GM12878 (cell line): ENCODE results near the gene FFAR3. TPM values are rescaled to one million over a fixed set of nuclear protein-coding genes. Genes with fewer than 3 reads are reported as not detected.

Experiments used
- CEBPB ChIP-seq, 2 experiments: fragments of 150-350 bp in 1 of 2; IDR thresholded peaks; 2 replicates each; pipeline ENCODE4 v1.6.1; 2012 to 2014; ENCODE audit warnings: low read depth in 2 of 2, low read length in 2 of 2, borderline replicate concordance in 1 of 2, inconsistent platforms in 1 of 2
- CHD4 ChIP-seq: fragments of 200-600 bp; sonication (generic); IDR thresholded peaks from 2 replicates; pipeline ENCODE4 v1.6.1; 2016; ENCODE audit warnings: mild to moderate bottlenecking
- GATAD2B ChIP-seq: fragments of 450-650 bp; conservative IDR thresholded peaks from 2 replicates; pipeline ENCODE4 v1.6.1; 2017; ENCODE audit warnings: low read depth, mild to moderate bottlenecking, moderate library complexity
- HDAC2 ChIP-seq: fragments of 200-600 bp; sonication (generic); IDR thresholded peaks from 2 replicates; pipeline ENCODE4 v1.6.1; 2017
- IKZF2 ChIP-seq, 2 experiments: fragments of 450-650 bp; IDR thresholded peaks; 2 replicates each; pipeline ENCODE4 v1.6.1; 2017; ENCODE audit warnings: mild to moderate bottlenecking in 2 of 2, moderate library complexity in 2 of 2
- IRF3 ChIP-seq: fragments of 450-650 bp; IDR thresholded peaks from 2 replicates; pipeline ENCODE4 v1.6.1; 2014; ENCODE audit warnings: mild to moderate bottlenecking
- JUNB ChIP-seq: IDR thresholded peaks from 2 replicates; pipeline ENCODE4 v1.6.1; 2016; ENCODE audit warnings: antibody characterized with exemption, mild to moderate bottlenecking
- KLF5 ChIP-seq: fragments of 450-650 bp; IDR thresholded peaks from 2 replicates; pipeline ENCODE4 v1.6.1; 2014; ENCODE audit warnings: mild to moderate bottlenecking; ENCODE audit not compliant: partially characterized antibody
- LARP7 ChIP-seq: fragments of 450-650 bp; IDR thresholded peaks from 2 replicates; pipeline ENCODE4 v1.6.1; 2017; ENCODE audit warnings: mild to moderate bottlenecking
- MEF2B ChIP-seq: fragments of 450-650 bp; IDR thresholded peaks from 2 replicates; pipeline ENCODE4 v1.6.1; 2018; ENCODE audit warnings: mild to moderate bottlenecking, moderate library complexity; ENCODE audit not compliant: partially characterized antibody, poor library complexity, severe bottlenecking
- MTA2 ChIP-seq: fragments of 450-650 bp; IDR thresholded peaks from 2 replicates; pipeline ENCODE4 v1.6.1; 2016; ENCODE audit warnings: low read depth, mild to moderate bottlenecking, moderate library complexity
- MXI1 ChIP-seq: fragments of 150-350 bp; IDR thresholded peaks from 2 replicates; pipeline ENCODE4 v1.6.1; 2011; ENCODE audit warnings: low read depth, mild to moderate bottlenecking, inconsistent platforms, low read length, improper control_type of control experiment
- NFIC ChIP-seq: IDR thresholded peaks from 2 replicates; pipeline ENCODE4 v1.6.1; 2012; ENCODE audit warnings: low read depth, mild to moderate bottlenecking, inconsistent platforms, low read length, moderate library complexity
- NFYB ChIP-seq: IDR thresholded peaks from 2 replicates; pipeline ENCODE4 v1.6.1; 2011; ENCODE audit warnings: low read depth, mild to moderate bottlenecking, low read length, improper control_type of control experiment, moderate library complexity; ENCODE audit not compliant: insufficient read depth
- PML ChIP-seq: IDR thresholded peaks from 2 replicates; pipeline ENCODE4 v1.6.1; 2012; ENCODE audit warnings: low read length, inconsistent platforms
- RCOR1 ChIP-seq: conservative IDR thresholded peaks from 2 replicates; pipeline ENCODE4 v1.6.1; 2012; ENCODE audit warnings: low read depth, low read length, improper control_type of control experiment
- SPI1 ChIP-seq: IDR thresholded peaks from 2 replicates; pipeline ENCODE4 v1.6.1; 2011; ENCODE audit warnings: low read depth, mild to moderate bottlenecking, low read length, moderate library complexity, borderline replicate concordance; ENCODE audit not compliant: insufficient read depth
- SREBF1 ChIP-seq: IDR thresholded peaks from 2 replicates; pipeline ENCODE4 v1.6.1; 2012; ENCODE audit warnings: mild to moderate bottlenecking, low read length
- YBX1 ChIP-seq: fragments of 450-650 bp; IDR thresholded peaks from 2 replicates; pipeline ENCODE4 v1.6.1; 2016; ENCODE audit warnings: antibody characterized with exemption
- ZNF24 ChIP-seq: fragments of 450-650 bp; IDR thresholded peaks from 2 replicates; pipeline ENCODE4 v1.6.1; 2017; ENCODE audit warnings: antibody characterized with exemption, mild to moderate bottlenecking
- ZNF384 ChIP-seq: IDR thresholded peaks from 2 replicates; pipeline ENCODE4 v1.6.1; 2012; ENCODE audit warnings: low read depth, mild to moderate bottlenecking, low read length, improper control_type of control experiment, borderline replicate concordance
- polyA plus RNA-seq, 11 experiments: library from polyadenylated mRNA; depleted of rRNA in 4 of 11; unstranded in 6 of 11; stranded (reverse) in 5 of 11; fragments of >200 nt; fragmentation: Nextera tagmentation in 4 of 11; fragmentation: Illumina TruSeq in 1 of 11; extraction: Ambion mirVana in 4 of 11; extraction: Trizol in 1 of 11; gene quantifications; 1 replicate in 1 of 11; 2 replicates in 10 of 11; pipeline versions ENCODE4 v1.2.1 to v1.2.3, GENCODE V29; 2011 to 2016; ENCODE audit warnings: inconsistent platforms in 2 of 11, missing spikeins in 2 of 11, low read depth in 1 of 11
- total RNA-seq, 4 experiments: library from RNA; depleted of rRNA in 3 of 4; stranded (reverse); fragments of >200 nt in 3 of 4; fragmentation: Illumina TruSeq in 1 of 4; extraction: Trizol in 1 of 4; gene quantifications; 2 replicates each; pipeline versions ENCODE4 v1.2.1 to v1.2.3, GENCODE V29; 2013 to 2021
- TF ChIP-seq, protein P1 (sequence below): fragments of 450-650 bp; IDR thresholded peaks from 2 replicates; pipeline ENCODE4 v1.6.1; 2017; ENCODE audit warnings: mild to moderate bottlenecking, moderate library complexity
- TF ChIP-seq, protein P2 (sequence below): fragments of 450-650 bp; conservative IDR thresholded peaks from 2 replicates; pipeline ENCODE4 v1.6.1; 2017; ENCODE audit warnings: mild to moderate bottlenecking, moderate library complexity
- TF ChIP-seq, protein P3 (sequence below): IDR thresholded peaks from 2 replicates; pipeline ENCODE4 v1.6.1; 2012; ENCODE audit warnings: low read depth, low read length, improper control_type of control experiment

Gene FFAR3
- total and polyA plus RNA-seq, 10 of the 15 experiments (the other 5 are each of a cell fraction or from before 2014, with no cell fraction given), result 0.15 to 0.18 TPM; not detected in 8

- TF ChIP-seq IKZF2 (IDR thresholded peaks at IDR 0.05) (peak; percentile 73 to 74; a peak in 3 of 4 replicates), YBX1 (no peak), JUNB (no peak), RCOR1 (no peak), CEBPB (IDR thresholded peaks at IDR 0.05; ENCODE audit: borderline replicate concordance in 1 of 2, low read depth in 2 of 2, low read length in 2 of 2) (no peak), NFIC (0 out of 2 replicates have a peak, but pooled peaks have one; percentile 19), SPI1 (0 out of 2 replicates have a peak, but pooled peaks have one; percentile 5), KLF5 (no peak), LARP7 (no peak), NFYB (no peak), SREBF1 (no peak), ZNF384 (peak; percentile 65), CHD4 (no peak), IRF3 (no peak), HDAC2 (no peak), MXI1 (peak; percentile 36; the same call in 1 of the 2 replicates), ZNF24 (0 out of 2 replicates have a peak, but pooled peaks have one; percentile 25), GATAD2B (0 out of 2 replicates have a peak, but pooled peaks have one; percentile 38), MEF2B (peak; percentile 85), MTA2 (peak; percentile 46; the same call in 1 of the 2 replicates), PML (no peak)
- TF ChIP-seq, protein P1, sequence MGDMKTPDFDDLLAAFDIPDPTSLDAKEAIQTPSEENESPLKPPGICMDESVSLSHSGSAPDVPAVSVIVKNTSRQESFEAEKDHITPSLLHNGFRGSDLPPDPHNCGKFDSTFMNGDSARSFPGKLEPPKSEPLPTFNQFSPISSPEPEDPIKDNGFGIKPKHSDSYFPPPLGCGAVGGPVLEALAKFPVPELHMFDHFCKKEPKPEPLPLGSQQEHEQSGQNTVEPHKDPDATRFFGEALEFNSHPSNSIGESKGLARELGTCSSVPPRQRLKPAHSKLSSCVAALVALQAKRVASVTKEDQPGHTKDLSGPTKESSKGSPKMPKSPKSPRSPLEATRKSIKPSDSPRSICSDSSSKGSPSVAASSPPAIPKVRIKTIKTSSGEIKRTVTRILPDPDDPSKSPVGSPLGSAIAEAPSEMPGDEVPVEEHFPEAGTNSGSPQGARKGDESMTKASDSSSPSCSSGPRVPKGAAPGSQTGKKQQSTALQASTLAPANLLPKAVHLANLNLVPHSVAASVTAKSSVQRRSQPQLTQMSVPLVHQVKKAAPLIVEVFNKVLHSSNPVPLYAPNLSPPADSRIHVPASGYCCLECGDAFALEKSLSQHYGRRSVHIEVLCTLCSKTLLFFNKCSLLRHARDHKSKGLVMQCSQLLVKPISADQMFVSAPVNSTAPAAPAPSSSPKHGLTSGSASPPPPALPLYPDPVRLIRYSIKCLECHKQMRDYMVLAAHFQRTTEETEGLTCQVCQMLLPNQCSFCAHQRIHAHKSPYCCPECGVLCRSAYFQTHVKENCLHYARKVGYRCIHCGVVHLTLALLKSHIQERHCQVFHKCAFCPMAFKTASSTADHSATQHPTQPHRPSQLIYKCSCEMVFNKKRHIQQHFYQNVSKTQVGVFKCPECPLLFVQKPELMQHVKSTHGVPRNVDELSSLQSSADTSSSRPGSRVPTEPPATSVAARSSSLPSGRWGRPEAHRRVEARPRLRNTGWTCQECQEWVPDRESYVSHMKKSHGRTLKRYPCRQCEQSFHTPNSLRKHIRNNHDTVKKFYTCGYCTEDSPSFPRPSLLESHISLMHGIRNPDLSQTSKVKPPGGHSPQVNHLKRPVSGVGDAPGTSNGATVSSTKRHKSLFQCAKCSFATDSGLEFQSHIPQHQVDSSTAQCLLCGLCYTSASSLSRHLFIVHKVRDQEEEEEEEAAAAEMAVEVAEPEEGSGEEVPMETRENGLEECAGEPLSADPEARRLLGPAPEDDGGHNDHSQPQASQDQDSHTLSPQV, result no peak
- TF ChIP-seq, protein P2, sequence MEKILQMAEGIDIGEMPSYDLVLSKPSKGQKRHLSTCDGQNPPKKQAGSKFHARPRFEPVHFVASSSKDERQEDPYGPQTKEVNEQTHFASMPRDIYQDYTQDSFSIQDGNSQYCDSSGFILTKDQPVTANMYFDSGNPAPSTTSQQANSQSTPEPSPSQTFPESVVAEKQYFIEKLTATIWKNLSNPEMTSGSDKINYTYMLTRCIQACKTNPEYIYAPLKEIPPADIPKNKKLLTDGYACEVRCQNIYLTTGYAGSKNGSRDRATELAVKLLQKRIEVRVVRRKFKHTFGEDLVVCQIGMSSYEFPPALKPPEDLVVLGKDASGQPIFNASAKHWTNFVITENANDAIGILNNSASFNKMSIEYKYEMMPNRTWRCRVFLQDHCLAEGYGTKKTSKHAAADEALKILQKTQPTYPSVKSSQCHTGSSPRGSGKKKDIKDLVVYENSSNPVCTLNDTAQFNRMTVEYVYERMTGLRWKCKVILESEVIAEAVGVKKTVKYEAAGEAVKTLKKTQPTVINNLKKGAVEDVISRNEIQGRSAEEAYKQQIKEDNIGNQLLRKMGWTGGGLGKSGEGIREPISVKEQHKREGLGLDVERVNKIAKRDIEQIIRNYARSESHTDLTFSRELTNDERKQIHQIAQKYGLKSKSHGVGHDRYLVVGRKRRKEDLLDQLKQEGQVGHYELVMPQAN, result no peak
- TF ChIP-seq, protein P3, sequence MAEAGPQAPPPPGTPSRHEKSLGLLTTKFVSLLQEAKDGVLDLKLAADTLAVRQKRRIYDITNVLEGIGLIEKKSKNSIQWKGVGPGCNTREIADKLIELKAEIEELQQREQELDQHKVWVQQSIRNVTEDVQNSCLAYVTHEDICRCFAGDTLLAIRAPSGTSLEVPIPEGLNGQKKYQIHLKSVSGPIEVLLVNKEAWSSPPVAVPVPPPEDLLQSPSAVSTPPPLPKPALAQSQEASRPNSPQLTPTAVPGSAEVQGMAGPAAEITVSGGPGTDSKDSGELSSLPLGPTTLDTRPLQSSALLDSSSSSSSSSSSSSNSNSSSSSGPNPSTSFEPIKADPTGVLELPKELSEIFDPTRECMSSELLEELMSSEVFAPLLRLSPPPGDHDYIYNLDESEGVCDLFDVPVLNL, result no peak
Observed at GRCh38 chr19:35320065-35320713, 38.1 kb upstream of the FFAR3 start (continued).
